HepG2 (cell line): Measurements from ENCODE around the gene GARS1. TPM values are rescaled to one million over a fixed set of nuclear protein-coding genes. Genes with fewer than 3 reads are reported as not detected.

ENCODE experiments used
- CC2D1A ChIP-seq: sonication (generic); formaldehyde crosslinking; IDR thresholded peaks from 2 replicates; pipeline ENCODE4 v1.8.1; 2023; ENCODE audit warnings: mild to moderate bottlenecking, missing genetic modification reagents
- EHMT2 ChIP-seq: fragments of 200-600 bp; sonication (generic); IDR thresholded peaks from 2 replicates; pipeline ENCODE4 v1.7.0; 2017; ENCODE audit warnings: antibody characterized with exemption, low read depth, low read length, borderline replicate concordance
- FOXJ3 ChIP-seq: sonication (generic); formaldehyde crosslinking; IDR thresholded peaks from 2 replicates; pipeline ENCODE4 v1.4.0; 2020; ENCODE audit warnings: missing genetic modification reagents, mild to moderate bottlenecking, borderline replicate concordance
- GATAD1 ChIP-seq: IDR thresholded peaks from 2 replicates; pipeline ENCODE4 v1.6.1; 2016; ENCODE audit warnings: missing genetic modification reagents, missing compliant biosample characterization
- IKZF4 ChIP-seq: sonication (generic); formaldehyde crosslinking; IDR thresholded peaks from 2 replicates; pipeline ENCODE4 v1.5.1; 2020; ENCODE audit warnings: borderline replicate concordance, mild to moderate bottlenecking, low read depth, missing genetic modification reagents; ENCODE audit errors: not compliant biosample characterization
- MED8 ChIP-seq: sonication (generic); formaldehyde crosslinking; IDR thresholded peaks from 2 replicates; pipeline ENCODE4 v1.8.1; 2023; ENCODE audit warnings: mild to moderate bottlenecking, missing genetic modification reagents; ENCODE audit not compliant: insufficient replicate concordance
- MXD4 ChIP-seq: IDR thresholded peaks from 2 replicates; pipeline ENCODE4 v1.6.1; 2016; ENCODE audit warnings: mild to moderate bottlenecking, missing biosample characterization, missing genetic modification reagents
- RFX1 ChIP-seq: fragments of 450-650 bp; IDR thresholded peaks from 2 replicates; pipeline ENCODE4 v1.6.1; 2017
- RNF2 ChIP-seq: fragments of 450-650 bp; conservative IDR thresholded peaks from 2 replicates; pipeline ENCODE4 v1.6.1; 2016; ENCODE audit warnings: low read depth
- SALL1 ChIP-seq: sonication (generic); formaldehyde crosslinking; IDR thresholded peaks from 2 replicates; pipeline ENCODE4 v1.8.0; 2022; ENCODE audit warnings: mild to moderate bottlenecking, missing genetic modification reagents
- SMARCC2 ChIP-seq: fragments of 450-650 bp; IDR thresholded peaks from 2 replicates; pipeline ENCODE4 v1.6.1; 2017; ENCODE audit warnings: antibody characterized with exemption, mild to moderate bottlenecking
- XBP1 ChIP-seq: sonication (generic); formaldehyde crosslinking; IDR thresholded peaks from 2 replicates; pipeline ENCODE4 v1.5.0; 2020; ENCODE audit warnings: missing genetic modification reagents
- ZNF605 ChIP-seq: sonication (generic); formaldehyde crosslinking; IDR thresholded peaks from 2 replicates; pipeline ENCODE4 v1.8.0; 2022; ENCODE audit warnings: mild to moderate bottlenecking, missing genetic modification reagents
- ZNF616 ChIP-seq: sonication (generic); formaldehyde crosslinking; IDR thresholded peaks from 2 replicates; pipeline ENCODE4 v1.5.0; 2020; ENCODE audit warnings: low read depth, mild to moderate bottlenecking, missing genetic modification reagents
- polyA plus RNA-seq, 8 experiments: library from polyadenylated mRNA; depleted of rRNA in 3 of 8; stranded (reverse) in 7 of 8; unstranded in 1 of 8; fragments of >200 nt; fragmentation: Illumina TruSeq in 4 of 8; extraction: Trizol in 4 of 8; gene quantifications; 2 replicates each; pipeline versions ENCODE4 v1.2.1 to v1.2.3, GENCODE V29; 2011 to 2016; ENCODE audit warnings: low read depth in 4 of 8, missing spikeins in 1 of 8, mixed read lengths in 1 of 8; ENCODE audit not compliant: insufficient read depth in 1 of 8
- total RNA-seq, 5 experiments: library from RNA; depleted of rRNA; stranded (reverse); fragments of >200 nt; fragmentation: Illumina TruSeq; extraction: Trizol; gene quantifications; 2 replicates each; pipeline ENCODE4 v1.2.3, GENCODE V29; 2016; ENCODE audit warnings: low read depth in 1 of 5
- TF ChIP-seq, protein P1 (sequence below): IDR thresholded peaks from 2 replicates; pipeline ENCODE4 v1.6.1; 2016; ENCODE audit warnings: missing compliant biosample characterization, missing genetic modification reagents, borderline replicate concordance
- TF ChIP-seq, protein P2 (sequence below): sonication (generic); formaldehyde crosslinking; IDR thresholded peaks from 2 replicates; pipeline ENCODE4 v1.4.0; 2020; ENCODE audit warnings: mild to moderate bottlenecking, missing genetic modification reagents
- TF ChIP-seq, protein P3 (sequence below): sonication (generic); formaldehyde crosslinking; IDR thresholded peaks from 2 replicates; pipeline ENCODE4 v1.4.0; 2020; ENCODE audit warnings: mild to moderate bottlenecking, missing genetic modification reagents
- TF ChIP-seq, protein P4 (sequence below): sonication (generic); formaldehyde crosslinking; IDR thresholded peaks from 2 replicates; pipeline ENCODE4 v1.9.0; 2021; ENCODE audit warnings: missing genetic modification reagents, borderline replicate concordance

The GARS1 gene
- total and polyA plus RNA-seq, 2 of the 13 experiments (the other 11 are each of a cell fraction or from before 2014, with no cell fraction given), result 140 to 460 TPM

DNA sequence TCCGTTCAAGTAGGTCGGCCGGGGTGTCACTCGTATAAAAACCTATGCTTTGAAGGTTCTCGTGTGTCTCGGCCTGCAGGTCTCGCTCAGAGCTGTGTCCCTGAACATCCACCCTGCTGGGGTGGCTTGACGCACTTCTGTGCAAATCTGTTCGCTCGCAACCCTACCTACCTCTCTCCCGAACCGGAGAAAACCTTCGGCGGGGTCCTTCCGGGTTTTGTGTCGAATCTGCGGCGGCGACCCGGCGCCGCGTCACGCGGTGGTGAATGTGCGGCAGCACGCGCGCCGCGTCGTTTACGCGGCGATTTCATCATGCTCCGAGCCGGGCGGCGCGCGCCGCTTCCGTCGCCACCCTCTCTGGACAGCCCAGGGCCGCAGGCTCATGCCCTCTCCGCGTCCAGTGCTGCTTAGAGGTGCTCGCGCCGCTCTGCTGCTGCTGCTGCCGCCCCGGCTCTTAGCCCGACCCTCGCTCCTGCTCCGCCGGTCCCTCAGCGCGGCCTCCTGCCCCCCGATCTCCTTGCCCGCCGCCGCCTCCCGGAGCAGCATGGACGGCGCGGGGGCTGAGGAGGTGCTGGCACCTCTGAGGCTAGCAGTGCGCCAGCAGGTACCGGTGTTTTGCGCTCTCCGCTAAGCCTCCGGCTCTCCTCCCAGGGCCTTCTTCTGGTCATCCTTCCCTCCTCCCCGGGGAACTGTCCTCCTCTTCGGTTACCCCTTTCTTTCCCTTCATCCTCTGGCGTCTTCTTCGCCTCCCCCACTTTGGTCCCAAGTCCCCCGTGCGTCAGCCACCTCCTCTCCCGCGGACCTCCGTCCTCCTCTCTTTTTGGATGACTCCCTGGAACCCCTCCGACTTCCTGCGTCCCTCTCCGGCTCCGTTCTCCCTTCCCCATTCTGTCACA, at the start of gene GARS1 (continued):
- TF ChIP-seq EHMT2 (no peak), RFX1 (no peak), MXD4 (CRISPR knock-in tag) (peak; percentile 95), FOXJ3 (CRISPR knock-in tag) (peak; percentile 78), IKZF4 (CRISPR knock-in tag) (no peak), RNF2 (no peak; the same call in none of the 2 replicates), CC2D1A (CRISPR knock-in tag) (no peak), GATAD1 (peak; percentile 96), SMARCC2 (no peak), ZNF616 (CRISPR knock-in tag) (no peak; the same call in 1 of the 2 replicates), ZNF605 (CRISPR knock-in tag) (peak; percentile 80; the same call in 1 of the 2 replicates), SALL1 (CRISPR knock-in tag) (peak; percentile 90), MED8 (CRISPR knock-in tag) (peak; percentile 64), XBP1 (0 out of 2 replicates have a peak, but pooled peaks have one; percentile 80)
- TF ChIP-seq, protein P1, sequence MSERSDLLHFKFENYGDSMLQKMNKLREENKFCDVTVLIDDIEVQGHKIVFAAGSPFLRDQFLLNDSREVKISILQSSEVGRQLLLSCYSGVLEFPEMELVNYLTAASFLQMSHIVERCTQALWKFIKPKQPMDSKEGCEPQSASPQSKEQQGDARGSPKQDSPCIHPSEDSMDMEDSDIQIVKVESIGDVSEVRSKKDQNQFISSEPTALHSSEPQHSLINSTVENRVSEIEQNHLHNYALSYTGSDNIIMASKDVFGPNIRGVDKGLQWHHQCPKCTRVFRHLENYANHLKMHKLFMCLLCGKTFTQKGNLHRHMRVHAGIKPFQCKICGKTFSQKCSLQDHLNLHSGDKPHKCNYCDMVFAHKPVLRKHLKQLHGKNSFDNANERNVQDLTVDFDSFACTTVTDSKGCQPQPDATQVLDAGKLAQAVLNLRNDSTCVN (CRISPR knock-in tag), result peak; percentile 26; the same call in 1 of the 2 replicates
- TF ChIP-seq, protein P2, sequence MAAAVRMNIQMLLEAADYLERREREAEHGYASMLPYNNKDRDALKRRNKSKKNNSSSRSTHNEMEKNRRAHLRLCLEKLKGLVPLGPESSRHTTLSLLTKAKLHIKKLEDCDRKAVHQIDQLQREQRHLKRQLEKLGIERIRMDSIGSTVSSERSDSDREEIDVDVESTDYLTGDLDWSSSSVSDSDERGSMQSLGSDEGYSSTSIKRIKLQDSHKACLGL (CRISPR knock-in tag), result peak; percentile 91
- TF ChIP-seq, protein P3, sequence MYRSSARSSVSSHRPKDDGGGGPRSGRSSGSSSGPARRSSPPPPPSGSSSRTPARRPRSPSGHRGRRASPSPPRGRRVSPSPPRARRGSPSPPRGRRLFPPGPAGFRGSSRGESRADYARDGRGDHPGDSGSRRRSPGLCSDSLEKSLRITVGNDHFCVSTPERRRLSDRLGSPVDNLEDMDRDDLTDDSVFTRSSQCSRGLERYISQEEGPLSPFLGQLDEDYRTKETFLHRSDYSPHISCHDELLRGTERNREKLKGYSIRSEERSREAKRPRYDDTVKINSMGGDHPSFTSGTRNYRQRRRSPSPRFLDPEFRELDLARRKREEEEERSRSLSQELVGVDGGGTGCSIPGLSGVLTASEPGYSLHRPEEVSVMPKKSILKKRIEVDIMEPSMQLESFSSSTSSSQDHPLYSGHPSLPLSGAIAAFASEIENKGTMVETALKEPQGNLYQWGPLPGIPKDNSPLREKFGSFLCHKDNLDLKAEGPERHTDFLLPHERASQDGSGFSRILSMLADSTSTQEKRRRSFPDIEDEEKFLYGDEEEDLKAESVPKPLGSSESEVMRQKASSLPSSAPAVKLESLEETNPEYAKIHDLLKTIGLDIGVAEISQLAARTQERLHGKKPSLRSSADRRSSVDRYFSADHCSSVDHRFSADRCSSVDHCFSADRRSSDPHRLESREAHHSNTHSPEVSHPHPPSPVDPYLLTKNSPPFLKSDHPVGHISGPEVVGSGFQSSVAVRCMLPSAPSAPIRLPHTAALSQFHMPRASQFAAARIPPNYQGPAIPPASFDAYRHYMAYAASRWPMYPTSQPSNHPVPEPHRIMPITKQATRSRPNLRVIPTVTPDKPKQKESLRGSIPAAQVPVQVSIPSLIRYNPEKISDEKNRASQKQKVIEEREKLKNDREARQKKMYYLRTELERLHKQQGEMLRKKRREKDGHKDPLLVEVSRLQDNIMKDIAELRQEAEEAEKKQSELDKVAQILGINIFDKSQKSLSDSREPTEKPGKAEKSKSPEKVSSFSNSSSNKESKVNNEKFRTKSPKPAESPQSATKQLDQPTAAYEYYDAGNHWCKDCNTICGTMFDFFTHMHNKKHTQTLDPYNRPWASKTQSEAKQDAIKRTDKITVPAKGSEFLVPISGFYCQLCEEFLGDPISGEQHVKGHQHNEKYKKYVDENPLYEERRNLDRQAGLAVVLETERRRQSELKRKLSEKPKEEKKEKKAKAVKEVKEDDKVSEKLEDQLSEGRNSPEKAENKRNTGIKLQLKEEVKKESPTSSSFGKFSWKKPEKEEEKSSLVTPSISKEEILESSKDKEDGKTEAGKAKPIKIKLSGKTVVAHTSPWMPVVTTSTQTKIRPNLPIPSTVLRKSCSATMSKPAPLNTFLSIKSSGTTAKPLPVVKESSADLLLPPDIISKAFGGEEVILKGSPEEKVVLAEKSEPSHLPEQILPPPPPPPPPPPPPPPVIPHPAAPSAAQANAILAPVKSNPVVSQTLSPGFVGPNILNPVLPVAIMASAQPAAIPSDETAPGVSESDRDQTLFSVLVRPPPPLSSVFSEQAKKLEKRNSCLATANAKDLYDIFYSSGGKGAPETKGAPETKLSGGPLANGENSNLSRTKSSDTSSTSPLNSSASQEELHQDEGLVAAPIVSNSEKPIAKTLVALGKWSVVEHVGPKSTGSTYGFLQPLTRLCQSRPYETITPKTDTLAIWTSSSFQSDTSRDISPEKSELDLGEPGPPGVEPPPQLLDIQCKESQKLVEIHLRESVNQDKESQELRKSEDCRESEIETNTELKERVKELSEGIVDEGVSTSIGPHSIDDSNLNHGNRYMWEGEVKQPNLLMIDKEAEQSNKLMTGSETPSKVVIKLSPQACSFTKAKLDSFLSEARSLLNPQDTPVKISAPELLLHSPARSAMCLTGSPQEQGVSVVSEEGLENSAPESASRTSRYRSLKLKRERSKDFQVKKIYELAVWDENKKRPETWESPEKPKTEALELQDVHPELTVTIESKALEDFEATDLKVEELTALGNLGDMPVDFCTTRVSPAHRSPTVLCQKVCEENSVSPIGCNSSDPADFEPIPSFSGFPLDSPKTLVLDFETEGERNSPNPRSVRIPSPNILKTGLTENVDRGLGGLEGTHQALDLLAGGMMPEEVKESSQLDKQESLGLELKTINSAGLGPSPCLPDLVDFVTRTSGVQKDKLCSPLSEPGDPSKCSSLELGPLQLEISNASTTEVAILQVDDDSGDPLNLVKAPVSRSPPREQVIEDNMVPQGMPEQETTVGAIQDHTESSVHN (CRISPR knock-in tag), result 0 out of 2 replicates have a peak, but pooled peaks have one; percentile 68
- TF ChIP-seq, protein P4, sequence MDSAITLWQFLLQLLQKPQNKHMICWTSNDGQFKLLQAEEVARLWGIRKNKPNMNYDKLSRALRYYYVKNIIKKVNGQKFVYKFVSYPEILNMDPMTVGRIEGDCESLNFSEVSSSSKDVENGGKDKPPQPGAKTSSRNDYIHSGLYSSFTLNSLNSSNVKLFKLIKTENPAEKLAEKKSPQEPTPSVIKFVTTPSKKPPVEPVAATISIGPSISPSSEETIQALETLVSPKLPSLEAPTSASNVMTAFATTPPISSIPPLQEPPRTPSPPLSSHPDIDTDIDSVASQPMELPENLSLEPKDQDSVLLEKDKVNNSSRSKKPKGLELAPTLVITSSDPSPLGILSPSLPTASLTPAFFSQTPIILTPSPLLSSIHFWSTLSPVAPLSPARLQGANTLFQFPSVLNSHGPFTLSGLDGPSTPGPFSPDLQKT, result peak; percentile 66; the same call in 1 of the 2 replicates
